Endodermal cell (in vitro differentiated cells): Measurements from ENCODE around the gene CTAG1B. TPM values are rescaled to one million over a fixed set of nuclear protein-coding genes. Genes with fewer than 3 reads are reported as not detected.
"Not testable (repeated sequence)": the region's sequence is repeated elsewhere in the genome, so short reads cannot be mapped to it uniquely, and the experiment has no call there.

Experiments used
- DNase-seq: peaks from one replicate; pipeline ENCODE4 v3.0.0-alpha.2; 2017
- H3K27ac ChIP-seq: 2 replicates; pipeline ENCODE4 v1.5.1; 2013; ENCODE audit warnings: mild to moderate bottlenecking, low read depth, low read length, moderate library complexity
- H3K27me3 ChIP-seq: 2 replicates; pipeline ENCODE4 v1.6.1; 2013; ENCODE audit warnings: mild to moderate bottlenecking, low read length, moderate library complexity; ENCODE audit not compliant: insufficient read depth, control insufficient read depth, poor library complexity, severe bottlenecking
- H3K36me3 ChIP-seq: 2 replicates; pipeline ENCODE4 v1.7.0; 2013; ENCODE audit warnings: mild to moderate bottlenecking, low read length, moderate library complexity; ENCODE audit not compliant: control insufficient read depth, insufficient read depth
- H3K4me1 ChIP-seq: one replicate; pipeline ENCODE4 v1.7.0; 2013; ENCODE audit warnings: low read length; ENCODE audit not compliant: control insufficient read depth, insufficient read depth
- H3K4me3 ChIP-seq: 2 replicates; pipeline ENCODE4 v1.5.1; 2013; ENCODE audit warnings: mild to moderate bottlenecking, low read length, moderate library complexity
- H3K9ac ChIP-seq: 2 replicates; pipeline ENCODE4 v1.6.1; 2013; ENCODE audit warnings: mild to moderate bottlenecking, low read length, moderate library complexity; ENCODE audit not compliant: poor library complexity, severe bottlenecking; ENCODE audit errors: extremely low read depth
- H3K9me3 ChIP-seq: 2 replicates; pipeline ENCODE4 v1.6.1; 2013; ENCODE audit warnings: mild to moderate bottlenecking, low read length, moderate library complexity; ENCODE audit not compliant: control insufficient read depth
- H3K27ac Mint-ChIP-seq: 2 replicates; pipeline ENCODE4 v1.8.0; 2020; ENCODE audit warnings: mixed read lengths
- H3K27me3 Mint-ChIP-seq: 2 replicates; pipeline ENCODE4 v1.8.0; 2021; ENCODE audit warnings: mild to moderate bottlenecking, mixed read lengths; ENCODE audit not compliant: insufficient read depth
- H3K36me3 Mint-ChIP-seq: 2 replicates; pipeline ENCODE4 v1.8.0; 2020; ENCODE audit warnings: low read depth, mixed read lengths
- H3K4me1 Mint-ChIP-seq: 2 replicates; pipeline ENCODE4 v1.8.0; 2020; ENCODE audit warnings: mixed read lengths
- H3K4me3 Mint-ChIP-seq: 2 replicates; pipeline ENCODE4 v1.8.0; 2020; ENCODE audit warnings: mild to moderate bottlenecking, moderate library complexity, mixed read lengths
- H3K9me3 Mint-ChIP-seq: 2 replicates; pipeline ENCODE4 v1.8.0; 2020; ENCODE audit warnings: mild to moderate bottlenecking, mixed read lengths
- WGBS, 2 experiments: methylation state at CpG; one replicate each; pipeline versions ENCODE4 v1.1.5 to v1.1.7; 2013; ENCODE audit warnings: missing lambda C conversion rate in 2 of 2, mixed read lengths in 1 of 2; ENCODE audit not compliant: insufficient coverage in 1 of 2, insufficient read length in 1 of 2; 5-methylcytosine and 5-hydroxymethylcytosine counted together
- long read RNA-seq, 4 experiments: library from polyadenylated mRNA in 2 of 4; library from RNA in 1 of 4; library from capped mRNA in 1 of 4; stranded (forward) in 3 of 4; unstranded in 1 of 4; transcript quantifications; one replicate each; pipeline ENCODE4 v2.0.0, GENCODE V29; 2020 to 2021; ENCODE audit warnings: inconsistent platforms in 1 of 4
- polyA plus RNA-seq, 2 experiments: library from polyadenylated mRNA; stranded (reverse); fragments of 50-300 nt; gene quantifications; one replicate each; pipeline ENCODE4 v1.2.3, GENCODE V29; 2013
- total RNA-seq, 2 donors: library from RNA; stranded (reverse); fragmentation: NEBNext Ultra II Directional in 1 of 2; extraction: Animal tissue kit (Norgen Biotek cat#: 25700) in 1 of 2; gene quantifications; 2 replicates in 1 of 2; 3 replicates in 1 of 2; pipeline ENCODE4 v1.2.1, GENCODE V29; 2021
- TF ChIP-seq, protein P1 (sequence below): fragments of 200-600 bp; sonication (generic); conservative IDR thresholded peaks from 2 replicates; pipeline ENCODE4 v1.5.0; 2021; ENCODE audit warnings: antibody characterized with exemption, mild to moderate bottlenecking

CTAG1B gene
- not detected for total RNA-seq
- polyA plus RNA-seq (2013, experiment 1 of 2) = not detected
- polyA plus RNA-seq (2013, experiment 2 of 2) = not detected
- long read RNA-seq, experiment 1 = 0 reads
- long read RNA-seq, experiment 2 = 0 reads
- long read RNA-seq, experiment 3 = 0 reads
- long read RNA-seq, experiment 4 = 0 reads

DNA sequence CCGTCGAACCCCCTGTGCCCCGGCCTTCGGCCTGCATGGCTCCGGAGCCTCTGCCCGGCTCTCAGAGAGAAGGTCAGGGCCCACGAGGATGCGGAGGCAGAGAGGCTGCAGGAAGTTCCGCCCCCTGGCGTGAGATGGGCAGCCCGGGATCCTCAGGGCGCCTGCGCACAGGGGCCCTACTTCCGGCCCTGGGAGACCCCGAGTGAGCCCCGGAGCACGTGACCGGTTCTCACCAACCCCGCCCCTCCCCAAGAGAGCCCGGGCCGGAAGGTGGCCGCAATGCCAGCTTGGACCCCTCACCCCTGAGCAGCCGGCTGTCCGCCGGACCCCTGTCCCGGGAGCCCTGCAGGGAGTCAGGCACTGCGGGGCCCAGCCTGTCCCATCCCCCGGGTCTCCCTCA is at the start of gene CTAG1B:
Gene CTAG1B, minus strand, starts transcription at position 101 of the 400 bp plus-strand sequence. Its CDS starts 64 bp downstream, at position 37.
- H3K27me3 ChIP-seq, H3K9ac ChIP-seq, H3K36me3 ChIP-seq, H3K27me3 Mint-ChIP-seq, H3K4me1 Mint-ChIP-seq, H3K36me3 Mint-ChIP-seq, H3K4me3 ChIP-seq, H3K27ac Mint-ChIP-seq, H3K4me1 ChIP-seq, H3K9me3 Mint-ChIP-seq, H3K9me3 ChIP-seq, H3K27ac ChIP-seq, DNase-seq, H3K4me3 Mint-ChIP-seq: not testable (repeated sequence)
- no CpG with 5 or more reads among the region's 28 CpGs for WGBS, 2 experiments

DNA sequence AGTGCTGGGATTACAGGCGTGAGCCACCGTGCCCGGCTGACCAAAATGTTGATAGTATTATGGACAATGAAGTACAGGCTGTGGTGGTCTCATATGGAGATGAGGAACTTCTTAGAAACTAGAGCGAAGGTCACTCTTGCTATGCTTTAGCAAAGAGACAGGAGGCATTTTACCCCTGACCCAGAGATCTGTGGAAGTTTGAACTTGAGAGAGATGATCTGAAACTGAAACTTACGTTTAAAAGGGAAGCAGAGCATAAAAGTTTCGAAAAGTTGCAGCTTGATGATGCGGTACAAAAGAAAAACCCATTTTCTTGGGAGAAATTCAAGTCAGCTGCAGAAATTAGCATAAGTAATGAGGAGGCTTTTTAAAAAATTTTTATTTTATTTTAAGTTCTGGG is 42.8 kb upstream of the CTAG1B start:
- Mint-ChIP-seq H3K36me3 (no peaks in the 10 kb centered on the region), H3K9me3 (peaks cover 85% of the 10 kb centered on the region), H3K27me3 (no peaks in the 10 kb centered on the region), H3K4me3 (no peak overlapping the region), H3K4me1 (no peaks in the 10 kb centered on the region), H3K27ac (no peak overlapping the region)
- no peaks in the 10 kb centered on the region for H3K27me3 ChIP-seq
- WGBS, 2 experiments = 96% methylated on average over 6 to 7 of the region's 7 CpGs
- H3K4me1 ChIP-seq = no peaks in the 10 kb centered on the region
- no peaks in the 10 kb centered on the region for H3K36me3 ChIP-seq
- H3K27ac ChIP-seq = no peak overlapping the region
- no peak overlapping the region for H3K9ac ChIP-seq
- H3K4me3 ChIP-seq = no peak overlapping the region
- no peak for DNase-seq
- TF ChIP-seq, protein P1, sequence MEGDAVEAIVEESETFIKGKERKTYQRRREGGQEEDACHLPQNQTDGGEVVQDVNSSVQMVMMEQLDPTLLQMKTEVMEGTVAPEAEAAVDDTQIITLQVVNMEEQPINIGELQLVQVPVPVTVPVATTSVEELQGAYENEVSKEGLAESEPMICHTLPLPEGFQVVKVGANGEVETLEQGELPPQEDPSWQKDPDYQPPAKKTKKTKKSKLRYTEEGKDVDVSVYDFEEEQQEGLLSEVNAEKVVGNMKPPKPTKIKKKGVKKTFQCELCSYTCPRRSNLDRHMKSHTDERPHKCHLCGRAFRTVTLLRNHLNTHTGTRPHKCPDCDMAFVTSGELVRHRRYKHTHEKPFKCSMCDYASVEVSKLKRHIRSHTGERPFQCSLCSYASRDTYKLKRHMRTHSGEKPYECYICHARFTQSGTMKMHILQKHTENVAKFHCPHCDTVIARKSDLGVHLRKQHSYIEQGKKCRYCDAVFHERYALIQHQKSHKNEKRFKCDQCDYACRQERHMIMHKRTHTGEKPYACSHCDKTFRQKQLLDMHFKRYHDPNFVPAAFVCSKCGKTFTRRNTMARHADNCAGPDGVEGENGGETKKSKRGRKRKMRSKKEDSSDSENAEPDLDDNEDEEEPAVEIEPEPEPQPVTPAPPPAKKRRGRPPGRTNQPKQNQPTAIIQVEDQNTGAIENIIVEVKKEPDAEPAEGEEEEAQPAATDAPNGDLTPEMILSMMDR = no peak
- H3K9me3 ChIP-seq = no peaks in the 10 kb centered on the region

DNA sequence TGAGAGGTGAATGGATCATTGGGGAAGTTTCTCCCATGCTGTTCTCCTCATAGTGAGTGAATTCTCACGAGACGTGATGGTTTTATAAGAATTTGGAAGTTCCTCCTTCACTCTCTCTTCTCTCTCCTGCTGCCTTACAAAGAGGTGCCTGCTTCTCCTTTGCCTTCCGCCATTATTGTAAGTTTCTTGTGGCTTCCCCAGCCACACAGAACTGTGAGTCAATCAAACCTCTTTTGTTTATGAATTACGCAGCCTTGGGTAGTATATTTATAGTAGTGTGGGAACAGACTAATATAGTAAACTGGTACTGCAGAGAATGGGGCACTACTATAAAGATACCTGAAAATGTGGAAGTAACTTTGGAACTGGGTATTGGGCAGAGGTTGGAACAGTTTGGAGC is 42.1 kb upstream of the CTAG1B start:
- Histone ChIP-seq H3K27ac (no peak overlapping the region), H3K9me3 (no peaks in the 10 kb centered on the region), H3K4me1 (no peaks in the 10 kb centered on the region), H3K9ac (no peak overlapping the region), H3K4me3 (no peak overlapping the region), H3K36me3 (no peaks in the 10 kb centered on the region), H3K27me3 (no peaks in the 10 kb centered on the region)
- Mint-ChIP-seq H3K4me1 (no peaks in the 10 kb centered on the region), H3K27me3 (peaks cover 2% of the 10 kb centered on the region), H3K4me3 (no peak overlapping the region), H3K36me3 (no peaks in the 10 kb centered on the region), H3K9me3 (peaks cover 86% of the 10 kb centered on the region), H3K27ac (no peak overlapping the region)
- TF ChIP-seq, protein P1 = no peak
- no peak for DNase-seq
- 97% methylated on average over 2 of the region's 4 CpGs; no CpG with 5 or more reads in 1 of the 2 experiments for WGBS, 2 experiments

DNA sequence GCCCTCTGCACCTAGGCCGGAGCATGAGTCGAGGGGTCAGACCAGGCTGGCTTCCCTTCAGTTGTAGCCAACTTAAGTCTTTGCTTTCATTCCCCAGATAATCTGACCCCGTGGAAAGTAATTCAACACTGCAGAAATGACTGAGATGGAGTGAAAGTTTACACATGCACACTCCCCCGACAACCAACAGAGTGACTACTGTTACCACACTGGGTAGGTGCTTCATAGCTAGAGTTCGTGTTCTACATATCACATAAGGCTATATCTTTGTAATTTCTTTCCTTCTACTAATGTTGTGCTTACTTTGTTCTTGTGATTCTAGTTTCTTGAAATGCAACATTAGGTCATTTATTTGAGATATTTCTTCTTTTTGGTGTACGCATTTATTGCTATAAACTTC is 41.5 kb upstream of the CTAG1B start:
- peaks cover 2% of the 10 kb centered on the region for H3K27me3 Mint-ChIP-seq
- H3K4me1 Mint-ChIP-seq = no peaks in the 10 kb centered on the region
- DNase-seq = no peak

More for the DNA sequence above, 41.5 kb upstream of the CTAG1B start:
- no peak overlapping the region for H3K27ac ChIP-seq
- H3K27me3 ChIP-seq = no peaks in the 10 kb centered on the region
- no peaks in the 10 kb centered on the region for H3K4me1 ChIP-seq
- H3K36me3 ChIP-seq = no peaks in the 10 kb centered on the region
- no peaks in the 10 kb centered on the region for H3K9me3 ChIP-seq
- Mint-ChIP-seq H3K4me3 (no peak overlapping the region), H3K9me3 (peaks cover 85% of the 10 kb centered on the region), H3K27ac (no peak overlapping the region), H3K36me3 (no peaks in the 10 kb centered on the region)
- TF ChIP-seq, protein P1 = no peak
- no peak overlapping the region for H3K4me3 ChIP-seq
- 80 to 91% methylated on average over 1 to 5 of the region's 6 CpGs for WGBS, 2 experiments
- no peak overlapping the region for H3K9ac ChIP-seq
